ENCODE results near the gene PNMA8A.

Gene PNMA8A

DNA sequence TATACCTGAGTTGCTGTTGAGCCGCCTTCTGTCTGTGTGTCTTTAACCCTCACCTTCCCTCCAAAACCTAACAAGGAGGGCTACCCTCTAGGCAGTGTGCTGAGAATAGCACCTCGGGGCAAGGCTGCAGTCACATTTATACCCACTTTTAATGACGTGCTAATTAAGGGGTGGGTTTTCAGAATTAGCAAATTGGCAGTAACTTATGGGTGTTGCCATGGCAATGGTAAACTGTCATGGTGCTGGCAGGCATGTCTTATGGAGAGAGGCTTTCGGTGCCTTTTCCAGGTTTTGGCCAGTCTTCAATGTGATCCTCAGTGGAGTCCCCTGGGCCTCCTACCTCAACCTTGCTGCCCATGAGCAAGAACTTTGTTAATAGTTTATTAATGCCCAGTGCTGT is 1.2 kb upstream of the PNMA8A start:
- no peak overlapping the region for H3K4me2 ChIP-seq (ENCODE audit: low read depth, low read length)
- H3F3A ChIP-seq (ENCODE audit: insufficient read depth, low read length): no peaks in the 10 kb centered on the region
- H3K27ac ChIP-seq (ENCODE audit: low read length): no peak overlapping the region
- H3K9ac ChIP-seq (ENCODE audit: low read length): no peak overlapping the region
- no peaks in the 10 kb centered on the region for H3K9me2 ChIP-seq (replicated peaks; ENCODE audit: insufficient read depth, low read length)
- no peaks in the 10 kb centered on the region for H4K20me1 ChIP-seq (ENCODE audit: insufficient read depth, low read length)
- peaks cover 89% of the 10 kb centered on the region for H3K27me3 ChIP-seq (replicated peaks; ENCODE audit: insufficient read depth, low read length)
- no peaks in the 10 kb centered on the region for H3K36me3 ChIP-seq (replicated peaks; ENCODE audit: insufficient read depth, low read length)
- H3K9me3 ChIP-seq (replicated peaks; ENCODE audit: insufficient read depth, low read length): no peaks in the 10 kb centered on the region
- DNase-seq: no peak
- no peak overlapping the region for H2AFZ ChIP-seq (ENCODE audit: low read length)
- H3K79me2 ChIP-seq (ENCODE audit: low read length): no peaks in the 10 kb centered on the region
- TF ChIP-seq EZH2 (optimal IDR thresholded peaks at IDR 0.05; ENCODE audit: low read depth, low read length) (no peak), EZH2phosphoT487 (IDR thresholded peaks at IDR 0.05; ENCODE audit: low read length) (no peak)
- TF ChIP-seq, protein P1, sequence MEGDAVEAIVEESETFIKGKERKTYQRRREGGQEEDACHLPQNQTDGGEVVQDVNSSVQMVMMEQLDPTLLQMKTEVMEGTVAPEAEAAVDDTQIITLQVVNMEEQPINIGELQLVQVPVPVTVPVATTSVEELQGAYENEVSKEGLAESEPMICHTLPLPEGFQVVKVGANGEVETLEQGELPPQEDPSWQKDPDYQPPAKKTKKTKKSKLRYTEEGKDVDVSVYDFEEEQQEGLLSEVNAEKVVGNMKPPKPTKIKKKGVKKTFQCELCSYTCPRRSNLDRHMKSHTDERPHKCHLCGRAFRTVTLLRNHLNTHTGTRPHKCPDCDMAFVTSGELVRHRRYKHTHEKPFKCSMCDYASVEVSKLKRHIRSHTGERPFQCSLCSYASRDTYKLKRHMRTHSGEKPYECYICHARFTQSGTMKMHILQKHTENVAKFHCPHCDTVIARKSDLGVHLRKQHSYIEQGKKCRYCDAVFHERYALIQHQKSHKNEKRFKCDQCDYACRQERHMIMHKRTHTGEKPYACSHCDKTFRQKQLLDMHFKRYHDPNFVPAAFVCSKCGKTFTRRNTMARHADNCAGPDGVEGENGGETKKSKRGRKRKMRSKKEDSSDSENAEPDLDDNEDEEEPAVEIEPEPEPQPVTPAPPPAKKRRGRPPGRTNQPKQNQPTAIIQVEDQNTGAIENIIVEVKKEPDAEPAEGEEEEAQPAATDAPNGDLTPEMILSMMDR (IDR thresholded peaks at IDR 0.05; ENCODE audit: low read length): no peak
- no peak overlapping the region for H3K4me3 ChIP-seq (ENCODE audit: low read length)
- H3K4me1 ChIP-seq (ENCODE audit: low read length): no peaks in the 10 kb centered on the region

DNA sequence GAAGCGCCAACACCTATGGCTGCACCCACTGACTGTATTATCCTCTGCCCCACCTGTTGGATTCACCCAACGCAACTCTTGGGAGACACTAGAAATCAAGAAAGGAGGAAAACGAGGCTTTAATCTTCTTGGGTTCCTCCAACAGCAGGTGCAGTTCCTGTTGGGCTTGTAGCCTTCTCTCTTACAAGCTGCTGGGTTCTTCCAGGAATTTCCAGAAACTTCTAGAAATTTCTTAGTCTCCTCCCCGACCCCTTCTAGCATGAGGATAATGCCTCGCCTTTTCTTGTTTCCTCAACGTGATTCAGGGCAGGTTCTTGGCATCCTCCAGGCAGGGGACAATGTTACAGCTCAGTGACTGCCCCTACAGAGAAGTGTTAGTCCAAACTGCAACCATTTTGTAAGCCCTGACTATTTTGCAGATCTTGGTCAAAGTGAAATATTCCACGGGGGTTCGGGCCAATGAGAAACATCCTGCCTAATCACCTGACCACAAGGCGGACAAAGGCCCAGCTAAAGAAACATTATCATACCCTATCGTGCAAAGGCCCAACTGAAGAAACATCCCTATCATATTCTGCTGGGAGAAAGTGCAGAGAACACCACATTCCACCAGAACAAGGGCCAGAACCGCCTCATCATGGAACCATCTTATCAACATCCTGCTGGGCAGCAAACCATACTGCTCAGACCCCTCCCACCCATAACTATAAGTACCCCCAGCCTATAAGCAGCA is 614 bp upstream of the PNMA8A start:
- Histone ChIP-seq H3K27ac (ENCODE audit: low read length) (no peak overlapping the region), H3F3A (ENCODE audit: insufficient read depth, low read length) (no peaks in the 10 kb centered on the region), H3K79me2 (ENCODE audit: low read length) (no peaks in the 10 kb centered on the region), H3K9me2 (replicated peaks; ENCODE audit: insufficient read depth, low read length) (no peaks in the 10 kb centered on the region), H3K4me1 (ENCODE audit: low read length) (no peaks in the 10 kb centered on the region), H4K20me1 (ENCODE audit: insufficient read depth, low read length) (no peaks in the 10 kb centered on the region), H3K9ac (ENCODE audit: low read length) (no peak overlapping the region), H3K4me2 (ENCODE audit: low read depth, low read length) (no peak overlapping the region), H2AFZ (ENCODE audit: low read length) (no peak overlapping the region), H3K36me3 (replicated peaks; ENCODE audit: insufficient read depth, low read length) (no peaks in the 10 kb centered on the region), H3K9me3 (replicated peaks; ENCODE audit: insufficient read depth, low read length) (no peaks in the 10 kb centered on the region), H3K4me3 (ENCODE audit: low read length) (no peak overlapping the region), H3K27me3 (replicated peaks; ENCODE audit: insufficient read depth, low read length) (peaks cover 95% of the 10 kb centered on the region)
- TF ChIP-seq, protein P1 (IDR thresholded peaks at IDR 0.05; ENCODE audit: low read length): no peak
- no peak for DNase-seq

DNA sequence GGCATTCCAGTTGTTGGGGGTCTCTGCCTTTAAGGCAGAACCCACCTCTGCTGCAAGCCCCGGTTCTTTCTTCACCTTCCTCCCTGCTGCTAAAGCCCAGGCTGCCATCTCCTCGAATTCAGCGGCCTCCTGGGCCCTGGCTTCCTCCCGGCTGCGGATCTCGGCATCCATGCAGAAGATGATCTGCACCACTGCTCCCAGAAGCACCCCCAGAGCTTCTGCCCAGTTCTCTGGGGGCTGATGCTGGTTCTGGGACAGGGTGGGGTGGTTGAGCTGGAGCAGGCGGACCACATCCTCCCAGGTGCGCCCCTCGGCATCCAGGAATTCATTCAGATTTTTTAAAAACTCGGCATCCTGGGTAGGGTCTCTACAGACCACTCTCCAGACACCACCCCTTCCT is 987 bp downstream of the PNMA8A start:
- no peaks in the 10 kb centered on the region for H3K9me2 ChIP-seq (replicated peaks; ENCODE audit: insufficient read depth, low read length)
- TF ChIP-seq, protein P1 (IDR thresholded peaks at IDR 0.05; ENCODE audit: low read length): no peak
- TF ChIP-seq EZH2 (optimal IDR thresholded peaks at IDR 0.05; ENCODE audit: low read depth, low read length) (no peak), EZH2phosphoT487 (IDR thresholded peaks at IDR 0.05; ENCODE audit: low read length) (no peak)
- H3K27me3 ChIP-seq (replicated peaks; ENCODE audit: insufficient read depth, low read length): peaks cover 96% of the 10 kb centered on the region
- H3K9ac ChIP-seq (ENCODE audit: low read length): no peak overlapping the region
- no peak overlapping the region for H2AFZ ChIP-seq (ENCODE audit: low read length)
- H4K20me1 ChIP-seq (ENCODE audit: insufficient read depth, low read length): no peaks in the 10 kb centered on the region
- no peaks in the 10 kb centered on the region for H3K36me3 ChIP-seq (replicated peaks; ENCODE audit: insufficient read depth, low read length)
- no peaks in the 10 kb centered on the region for H3K4me1 ChIP-seq (ENCODE audit: low read length)
- DNase-seq: no peak
- no peaks in the 10 kb centered on the region for H3K9me3 ChIP-seq (replicated peaks; ENCODE audit: insufficient read depth, low read length)
- H3K79me2 ChIP-seq (ENCODE audit: low read length): no peaks in the 10 kb centered on the region
- no peak overlapping the region for H3K27ac ChIP-seq (ENCODE audit: low read length)
- no peak overlapping the region for H3K4me3 ChIP-seq (ENCODE audit: low read length)
- H3F3A ChIP-seq (ENCODE audit: insufficient read depth, low read length): no peaks in the 10 kb centered on the region
- no peak overlapping the region for H3K4me2 ChIP-seq (ENCODE audit: low read depth, low read length)

All from MM.1S (cell line).